ENCODE measurements around the gene SLC25A2. TPM values are rescaled to one million over a fixed set of nuclear protein-coding genes. Genes with fewer than 3 reads are reported as not detected.

The SLC25A2 gene
- total and polyA plus RNA-seq, 2 donors (not counting 1 experiment from before 2014, with no cell fraction given), result 0.66 TPM; not detected in 1

DNA sequence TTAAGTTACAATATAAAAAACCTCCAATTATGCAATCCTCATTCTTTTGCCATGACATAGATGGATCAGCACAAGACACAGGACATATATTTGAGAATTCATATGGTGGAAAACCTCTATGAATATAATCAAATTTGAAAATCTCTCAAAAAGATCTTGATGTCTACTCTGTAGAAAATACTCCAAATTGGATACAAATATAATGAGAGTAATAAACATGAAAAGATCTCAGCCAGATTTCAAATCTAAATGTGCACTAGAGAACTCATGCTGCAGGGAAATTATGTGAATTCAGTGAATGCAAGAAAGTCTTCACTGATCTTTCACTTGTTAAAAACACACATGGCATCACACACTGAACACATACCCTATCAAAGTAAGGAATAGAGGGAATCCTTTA is 44.9 kb downstream of the SLC25A2 start:
- TF ChIP-seq EZH2 (IDR thresholded peaks at IDR 0.05; ENCODE audit: low read length, missing control alignments), result no peak
- TF ChIP-seq, protein P1, sequence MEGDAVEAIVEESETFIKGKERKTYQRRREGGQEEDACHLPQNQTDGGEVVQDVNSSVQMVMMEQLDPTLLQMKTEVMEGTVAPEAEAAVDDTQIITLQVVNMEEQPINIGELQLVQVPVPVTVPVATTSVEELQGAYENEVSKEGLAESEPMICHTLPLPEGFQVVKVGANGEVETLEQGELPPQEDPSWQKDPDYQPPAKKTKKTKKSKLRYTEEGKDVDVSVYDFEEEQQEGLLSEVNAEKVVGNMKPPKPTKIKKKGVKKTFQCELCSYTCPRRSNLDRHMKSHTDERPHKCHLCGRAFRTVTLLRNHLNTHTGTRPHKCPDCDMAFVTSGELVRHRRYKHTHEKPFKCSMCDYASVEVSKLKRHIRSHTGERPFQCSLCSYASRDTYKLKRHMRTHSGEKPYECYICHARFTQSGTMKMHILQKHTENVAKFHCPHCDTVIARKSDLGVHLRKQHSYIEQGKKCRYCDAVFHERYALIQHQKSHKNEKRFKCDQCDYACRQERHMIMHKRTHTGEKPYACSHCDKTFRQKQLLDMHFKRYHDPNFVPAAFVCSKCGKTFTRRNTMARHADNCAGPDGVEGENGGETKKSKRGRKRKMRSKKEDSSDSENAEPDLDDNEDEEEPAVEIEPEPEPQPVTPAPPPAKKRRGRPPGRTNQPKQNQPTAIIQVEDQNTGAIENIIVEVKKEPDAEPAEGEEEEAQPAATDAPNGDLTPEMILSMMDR (conservative IDR thresholded peaks at IDR 0.05 in 1 of 2, IDR thresholded peaks at IDR 0.05 in 1 of 2; ENCODE audit: low read depth in 1 of 2, low read length in 2 of 2), result no peak
- Histone ChIP-seq H3K4me3 (replicated peaks in 1 of 4; ENCODE audit: control extremely low read depth in 1 of 4, insufficient read depth in 1 of 4, low read depth in 3 of 4, low read length in 4 of 4) (no peak overlapping the region), H4K20me1 (ENCODE audit: control insufficient read depth, extremely low read depth, insufficient read depth, low read length) (no peaks in the 10 kb centered on the region), H3K4me2 (ENCODE audit: extremely low read depth, insufficient read depth, low read length) (no peak overlapping the region), H2AFZ (ENCODE audit: low read length) (no peak overlapping the region), H3K4me1 (ENCODE audit: control insufficient read depth, extremely low read depth, insufficient read depth, low read length) (no peaks in the 10 kb centered on the region), H3K27ac (ENCODE audit: insufficient read depth, low read length) (no peak overlapping the region), H3K36me3 (ENCODE audit: control insufficient read depth, insufficient read depth, low read length) (no peaks in the 10 kb centered on the region), H3K9ac (ENCODE audit: insufficient read depth, low read length) (no peak overlapping the region), H3K9me3 (ENCODE audit: control insufficient read depth, insufficient read depth, low read depth, low read length) (no peaks in the 10 kb centered on the region), H3K79me2 (ENCODE audit: control insufficient read depth, insufficient read depth, low read length) (no peaks in the 10 kb centered on the region), H3K27me3 (ENCODE audit: control insufficient read depth, insufficient read depth, low read length) (no peaks in the 10 kb centered on the region)
- peak in 1 of 2 donors; percentile 2 for DNase-seq (ENCODE audit: low read depth in 2 of 2)

DNA sequence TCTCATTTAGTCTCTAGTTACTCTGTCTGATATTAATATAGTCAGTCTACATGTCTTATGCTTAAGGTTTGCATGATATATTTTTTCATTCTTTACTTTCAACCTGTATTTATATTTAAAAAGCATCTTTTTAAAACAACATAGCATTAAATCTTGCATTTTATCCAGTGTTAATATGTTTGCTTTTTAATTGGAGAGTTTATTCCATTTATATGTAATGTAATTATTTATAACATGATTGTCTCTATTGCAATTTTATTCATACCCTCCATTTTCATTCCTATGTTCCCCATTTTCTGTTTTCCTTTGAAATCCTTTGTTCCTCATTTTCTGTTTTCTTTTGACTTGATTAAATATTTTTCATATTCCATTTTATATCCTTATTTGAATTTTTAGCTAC is 45.4 kb downstream of the SLC25A2 start:
- H2AFZ ChIP-seq (ENCODE audit: low read length), result no peak overlapping the region
- no peak overlapping the region for H3K9ac ChIP-seq (ENCODE audit: insufficient read depth, low read length)
- no peaks in the 10 kb centered on the region for H3K4me1 ChIP-seq (ENCODE audit: control insufficient read depth, extremely low read depth, insufficient read depth, low read length)
- no peak for DNase-seq (ENCODE audit: low read depth in 2 of 2)
- H3K4me3 ChIP-seq (replicated peaks in 1 of 4; ENCODE audit: control extremely low read depth in 1 of 4, insufficient read depth in 1 of 4, low read depth in 3 of 4, low read length in 4 of 4), result no peak overlapping the region
- no peaks in the 10 kb centered on the region for H3K79me2 ChIP-seq (ENCODE audit: control insufficient read depth, insufficient read depth, low read length)
- no peak overlapping the region for H3K4me2 ChIP-seq (ENCODE audit: extremely low read depth, insufficient read depth, low read length)
- no peaks in the 10 kb centered on the region for H3K36me3 ChIP-seq (ENCODE audit: control insufficient read depth, insufficient read depth, low read length)
- TF ChIP-seq EZH2 (IDR thresholded peaks at IDR 0.05; ENCODE audit: low read length, missing control alignments), result no peak
- TF ChIP-seq, protein P1 (conservative IDR thresholded peaks at IDR 0.05 in 1 of 2, IDR thresholded peaks at IDR 0.05 in 1 of 2; ENCODE audit: low read depth in 1 of 2, low read length in 2 of 2), result no peak
- H3K9me3 ChIP-seq (ENCODE audit: control insufficient read depth, insufficient read depth, low read depth, low read length), result no peaks in the 10 kb centered on the region
- H3K27ac ChIP-seq (ENCODE audit: insufficient read depth, low read length), result no peak overlapping the region
- H3K27me3 ChIP-seq (ENCODE audit: control insufficient read depth, insufficient read depth, low read length), result no peaks in the 10 kb centered on the region
- no peaks in the 10 kb centered on the region for H4K20me1 ChIP-seq (ENCODE audit: control insufficient read depth, extremely low read depth, insufficient read depth, low read length)

Other genes starting within 250 kb of the SLC25A2 start
Only the 30 nearest of the 38 such genes appear.
- gene PCDHB7, start 131.4 kb downstream of the SLC25A2 start, total RNA-seq, result 1.0 and 1.5 TPM in 2 replicates
- 0.28 and 0.61 TPM in 2 replicates for gene PCDHB7, start 131.4 kb downstream of the SLC25A2 start, polyA plus RNA-seq
- gene PCDHB8, start 126.3 kb downstream of the SLC25A2 start, total RNA-seq, result 0.26 and 1.3 TPM in 2 replicates
- 0.05 and 0.42 TPM in 2 replicates for gene PCDHB8, start 126.3 kb downstream of the SLC25A2 start, polyA plus RNA-seq
- gene PCDHB16, start 121.7 kb downstream of the SLC25A2 start, total RNA-seq, result 0.51 and 1.5 TPM in 2 replicates
- gene PCDHB16, start 121.7 kb downstream of the SLC25A2 start, polyA plus RNA-seq, result 0.54 and 1.5 TPM in 2 replicates
- gene PCDHB9, start 116.9 kb downstream of the SLC25A2 start, total RNA-seq, result 0.26 and 0.99 TPM in 2 replicates
- 0.27 and 0.82 TPM in 2 replicates for gene PCDHB9, start 116.9 kb downstream of the SLC25A2 start, polyA plus RNA-seq
- 0.77 and 2.0 TPM in 2 replicates for gene PCDHB10, start 111.7 kb downstream of the SLC25A2 start, total RNA-seq
- 0.28 and 0.78 TPM in 2 replicates for gene PCDHB10, start 111.7 kb downstream of the SLC25A2 start, polyA plus RNA-seq
- gene PCDHB11, start 104.4 kb downstream of the SLC25A2 start, total RNA-seq, result 0.77 and 1.7 TPM in 2 replicates
- 0.11 and 0.36 TPM in 2 replicates for gene PCDHB11, start 104.4 kb downstream of the SLC25A2 start, polyA plus RNA-seq
- gene PCDHB12, start 95.3 kb downstream of the SLC25A2 start, total RNA-seq, result 0.26 and 0.66 TPM in 2 replicates
- 0.02 and 0.27 TPM in 2 replicates for gene PCDHB12, start 95.3 kb downstream of the SLC25A2 start, polyA plus RNA-seq
- 0.26 and 1.5 TPM in 2 replicates for gene PCDHB13, start 90.1 kb downstream of the SLC25A2 start, total RNA-seq
- 0.24 and 0.62 TPM in 2 replicates for gene PCDHB13, start 90.1 kb downstream of the SLC25A2 start, polyA plus RNA-seq
- gene PCDHB14, start 80.7 kb downstream of the SLC25A2 start, total RNA-seq, result 0.77 and 1.7 TPM in 2 replicates
- 0.18 and 0.86 TPM in 2 replicates for gene PCDHB14, start 80.7 kb downstream of the SLC25A2 start, polyA plus RNA-seq
- 0.77 and 1.8 TPM in 2 replicates for gene PCDHB15, start 58.7 kb downstream of the SLC25A2 start, total RNA-seq
- gene PCDHB15, start 58.7 kb downstream of the SLC25A2 start, polyA plus RNA-seq, result 0.12 and 0.31 TPM in 2 replicates
- gene TAF7, start 16.7 kb upstream of the SLC25A2 start, total RNA-seq, result 87.1 and 107 TPM in 2 replicates
- gene TAF7, start 16.7 kb upstream of the SLC25A2 start, polyA plus RNA-seq, result 64.9 and 73.0 TPM in 2 replicates
- 1.0 and 1.8 TPM in 2 replicates for gene PCDHGA1, start 26.5 kb upstream of the SLC25A2 start, total RNA-seq
- 1.1 and 1.6 TPM in 2 replicates for gene PCDHGA1, start 26.5 kb upstream of the SLC25A2 start, polyA plus RNA-seq
- 2.8 and 4.5 TPM in 2 replicates for gene PCDHGA2, start 34.7 kb upstream of the SLC25A2 start, total RNA-seq
- 4.2 and 5.8 TPM in 2 replicates for gene PCDHGA2, start 34.7 kb upstream of the SLC25A2 start, polyA plus RNA-seq
- 1.5 and 2.8 TPM in 2 replicates for gene PCDHGA3, start 39.8 kb upstream of the SLC25A2 start, total RNA-seq
- 1.3 and 1.4 TPM in 2 replicates for gene PCDHGA3, start 39.8 kb upstream of the SLC25A2 start, polyA plus RNA-seq
- gene PCDHGB1, start 46.0 kb upstream of the SLC25A2 start, total RNA-seq, result 3.1 and 4.3 TPM in 2 replicates
- gene PCDHGB1, start 46.0 kb upstream of the SLC25A2 start, polyA plus RNA-seq, result 1.7 TPM in 2 replicates
- gene PCDHGA4, start 51.0 kb upstream of the SLC25A2 start, total RNA-seq, result 2.8 and 7.6 TPM in 2 replicates
- gene PCDHGA4, start 51.0 kb upstream of the SLC25A2 start, polyA plus RNA-seq, result 3.1 and 6.4 TPM in 2 replicates
- gene PCDHGB2, start 55.9 kb upstream of the SLC25A2 start, total RNA-seq, result 3.1 and 4.6 TPM in 2 replicates
- 2.3 and 5.7 TPM in 2 replicates for gene PCDHGB2, start 55.9 kb upstream of the SLC25A2 start, polyA plus RNA-seq
- 1.5 and 2.6 TPM in 2 replicates for gene PCDHGA5, start 60.1 kb upstream of the SLC25A2 start, total RNA-seq
- 1.2 and 1.4 TPM in 2 replicates for gene PCDHGA5, start 60.1 kb upstream of the SLC25A2 start, polyA plus RNA-seq
- gene PCDHGB3, start 66.2 kb upstream of the SLC25A2 start, total RNA-seq, result 3.1 and 5.8 TPM in 2 replicates
- 2.5 and 2.9 TPM in 2 replicates for gene PCDHGB3, start 66.2 kb upstream of the SLC25A2 start, polyA plus RNA-seq
- gene PCDHGA6, start 69.8 kb upstream of the SLC25A2 start, total RNA-seq, result 3.1 and 4.8 TPM in 2 replicates
- gene PCDHGA6, start 69.8 kb upstream of the SLC25A2 start, polyA plus RNA-seq, result 3.9 and 4.2 TPM in 2 replicates
- gene PCDHGA7, start 78.7 kb upstream of the SLC25A2 start, total RNA-seq, result 2.8 and 6.8 TPM in 2 replicates
- 2.7 and 3.0 TPM in 2 replicates for gene PCDHGA7, start 78.7 kb upstream of the SLC25A2 start, polyA plus RNA-seq
- 10.0 and 18.3 TPM in 2 replicates for gene PCDHGB4, start 83.6 kb upstream of the SLC25A2 start, total RNA-seq
- 13.3 and 15.5 TPM in 2 replicates for gene PCDHGB4, start 83.6 kb upstream of the SLC25A2 start, polyA plus RNA-seq
- 2.6 and 4.6 TPM in 2 replicates for gene PCDHGA8, start 88.6 kb upstream of the SLC25A2 start, total RNA-seq
- gene PCDHGA8, start 88.6 kb upstream of the SLC25A2 start, polyA plus RNA-seq, result 0.76 and 1.1 TPM in 2 replicates
- gene PCDHGB5, start 93.9 kb upstream of the SLC25A2 start, total RNA-seq, result 17.5 and 21.5 TPM in 2 replicates
- 19.6 TPM in 2 replicates for gene PCDHGB5, start 93.9 kb upstream of the SLC25A2 start, polyA plus RNA-seq
- gene PCDHGA9, start 98.7 kb upstream of the SLC25A2 start, total RNA-seq, result 2.6 and 4.8 TPM in 2 replicates
- 3.2 and 3.3 TPM in 2 replicates for gene PCDHGA9, start 98.7 kb upstream of the SLC25A2 start, polyA plus RNA-seq
- gene PCDHGB6, start 104.0 kb upstream of the SLC25A2 start, total RNA-seq, result 3.9 and 4.3 TPM in 2 replicates
- gene PCDHGB6, start 104.0 kb upstream of the SLC25A2 start, polyA plus RNA-seq, result 2.6 and 2.8 TPM in 2 replicates
- gene PCDHGA10, start 108.9 kb upstream of the SLC25A2 start, total RNA-seq, result 7.4 and 10.2 TPM in 2 replicates
- gene PCDHGA10, start 108.9 kb upstream of the SLC25A2 start, polyA plus RNA-seq, result 3.8 and 4.2 TPM in 2 replicates
- 13.0 and 13.6 TPM in 2 replicates for gene PCDHGB7, start 113.6 kb upstream of the SLC25A2 start, total RNA-seq
- gene PCDHGB7, start 113.6 kb upstream of the SLC25A2 start, polyA plus RNA-seq, result 11.3 and 15.3 TPM in 2 replicates
- gene PCDHGA11, start 117.0 kb upstream of the SLC25A2 start, total RNA-seq, result 5.9 and 8.6 TPM in 2 replicates
- gene PCDHGA11, start 117.0 kb upstream of the SLC25A2 start, polyA plus RNA-seq, result 4.7 and 10.8 TPM in 2 replicates
- gene PCDHGA12, start 126.5 kb upstream of the SLC25A2 start, total RNA-seq, result 9.2 and 13.7 TPM in 2 replicates
- gene PCDHGA12, start 126.5 kb upstream of the SLC25A2 start, polyA plus RNA-seq, result 11.9 and 14.1 TPM in 2 replicates